HG02938 (cell line): ENCODE data around the gene HOXB6.

Experiments
- ATAC-seq: cut with Tn5 transposase; IDR thresholded peaks from one replicate; pipeline ENCODE4 v1.9.1; 2021; ENCODE audit warnings: mild to moderate bottlenecking, moderate library complexity; ENCODE audit not compliant: unreplicated experiment

HOXB6 gene

GRCh38 chr17:48604770-48605329 is at the start of gene HOXB6:
TSS of gene HOXB6 (minus strand) at chr17:48604986. CDS start at chr17:48598150, 6,836 bp downstream.
- no peak for ATAC-seq

GRCh38 chr17:48649741-48650140 is 45.0 kb upstream of the HOXB6 start:
- no peak for ATAC-seq

- no peak for ATAC-seq
These were observed 43.1 kb upstream of the HOXB6 start for GRCh38 chr17:48647963-48648245.

GRCh38 chr17:48647103-48647962 is 42.5 kb upstream of the HOXB6 start:
- no peak for ATAC-seq

- ATAC-seq, result no peak
These were observed 41.7 kb upstream of the HOXB6 start for GRCh38 chr17:48646183-48647102.

GRCh38 chr17:48645639-48646182 is 40.9 kb upstream of the HOXB6 start:
- no peak for ATAC-seq

- ATAC-seq, result no peak
These were observed 40.2 kb upstream of the HOXB6 start for GRCh38 chr17:48644910-48645557.

GRCh38 chr17:48644159-48644558 is 39.4 kb upstream of the HOXB6 start:
- ATAC-seq, result no peak

GRCh38 chr17:48643697-48644012 is 38.9 kb upstream of the HOXB6 start:
- no peak for ATAC-seq

- ATAC-seq, result no peak
These were observed 38.3 kb upstream of the HOXB6 start for GRCh38 chr17:48642843-48643696.

GRCh38 chr17:48642059-48642842 is 37.5 kb upstream of the HOXB6 start:
- ATAC-seq, result no peak

GRCh38 chr17:48641541-48642058 is 36.8 kb upstream of the HOXB6 start:
- ATAC-seq, result no peak

GRCh38 chr17:48640858-48641180 is 36.0 kb upstream of the HOXB6 start:
- ATAC-seq, result no peak

- ATAC-seq, result no peak
These were observed 35.4 kb upstream of the HOXB6 start for GRCh38 chr17:48639982-48640857.

- ATAC-seq, result no peak
These were observed 34.4 kb upstream of the HOXB6 start for GRCh38 chr17:48639136-48639535.

GRCh38 chr17:48637323-48638260 is 32.8 kb upstream of the HOXB6 start:
- ATAC-seq, result no peak
